ENCODE measurements around the gene LMF1. TPM values are rescaled to one million over a fixed set of nuclear protein-coding genes. Genes with fewer than 3 reads are reported as not detected.

The LMF1 gene
- total and polyA plus RNA-seq, 2 of the 4 experiments (the other 2 are of a cell fraction), result 7.7 to 13.1 TPM

- Histone ChIP-seq H3K79me1 (ENCODE audit: low read depth in 1 of 2, low read length in 2 of 2) (no peaks in the 10 kb centered on the region), H3K9me1 (ENCODE audit: insufficient read depth, low read length) (no peaks in the 10 kb centered on the region), H3K23ac (ENCODE audit: low read depth, low read length) (no peak overlapping the region), H3K4me3 (ENCODE audit: insufficient read depth, low read depth, low read length) (no peak overlapping the region), H2BK15ac (ENCODE audit: low read depth, low read length) (no peak overlapping the region), H2AFZ (replicated peaks; ENCODE audit: low read length, poor library complexity) (no peak overlapping the region), H3K18ac (ENCODE audit: low read depth, low read length) (no peak overlapping the region), H2AK5ac (ENCODE audit: low read depth, low read length) (no peak overlapping the region), H2AK9ac (replicated peaks; ENCODE audit: low read depth, low read length, poor library complexity) (no peak overlapping the region), H2BK20ac (ENCODE audit: low read depth, low read length) (no peak overlapping the region), H3K27ac (ENCODE audit: insufficient read depth, low read length) (no peak overlapping the region), H3K4ac (ENCODE audit: low read depth, low read length) (no peak overlapping the region), H3K14ac (replicated peaks; ENCODE audit: low read depth, low read length) (no peak overlapping the region), H4K5ac (ENCODE audit: low read depth, low read length) (no peak overlapping the region), H3K36me3 (ENCODE audit: control insufficient read depth, insufficient read depth, low read length) (peaks cover 3% of the 10 kb centered on the region; the same call in 1 of the 2 replicates), H3K27me3 (ENCODE audit: control insufficient read depth, insufficient read depth, low read length) (no peaks in the 10 kb centered on the region), H3K9ac (ENCODE audit: low read depth, low read length) (no peak overlapping the region), H3K4me2 (ENCODE audit: low read depth, low read length) (no peak overlapping the region), H3K56ac (ENCODE audit: extremely low read depth, insufficient read depth, low read length) (no peak overlapping the region), H2BK5ac (ENCODE audit: low read depth, low read length, poor library complexity, severe bottlenecking) (no peak overlapping the region), H2BK120ac (ENCODE audit: low read depth, low read length) (no peak overlapping the region), H4K91ac (ENCODE audit: insufficient read depth, low read depth, low read length) (no peak overlapping the region), H4K20me1 (ENCODE audit: insufficient read depth, low read length) (no peaks in the 10 kb centered on the region), H4K8ac (ENCODE audit: low read depth in 2 of 2, low read length in 2 of 2) (no peak overlapping the region), H3K4me1 (ENCODE audit: control insufficient read depth, insufficient read depth, low read length) (no peaks in the 10 kb centered on the region), H3K9me3 (ENCODE audit: control insufficient read depth, insufficient read depth, low read length) (no peaks in the 10 kb centered on the region)
- no TSS peak for BruUV-seq (replicated peaks)
- dilution Hi-C loops (cut with HindIII; ENCODE audit: low sequenced_read_pairs, unreplicated experiment), result no loop called here
- no peak for DNase-seq
- intact Hi-C loops (cut with micrococcal nuclease), result no loop called here
- ChIA-PET CTCF (interaction anchor here (1.0 kb wide), 1 partner anchor 14 kb away, joined by 3 read pairs; no protein-coding TSS in a partner anchor), POLR2A (ENCODE audit: unreplicated experiment) (no interaction called here)
- TF ChIP-seq CHD1 (IDR thresholded peaks at IDR 0.05; ENCODE audit: low read depth, low read length) (no peak), RFX5 (IDR thresholded peaks at IDR 0.05; ENCODE audit: low read depth, low read length) (no peak), ELK1 (IDR thresholded peaks at IDR 0.05; ENCODE audit: borderline replicate concordance, low read depth, low read length) (no peak), CEBPB (IDR thresholded peaks at IDR 0.05; ENCODE audit: low read depth, low read length) (no peak)
- TF ChIP-seq, protein P1, sequence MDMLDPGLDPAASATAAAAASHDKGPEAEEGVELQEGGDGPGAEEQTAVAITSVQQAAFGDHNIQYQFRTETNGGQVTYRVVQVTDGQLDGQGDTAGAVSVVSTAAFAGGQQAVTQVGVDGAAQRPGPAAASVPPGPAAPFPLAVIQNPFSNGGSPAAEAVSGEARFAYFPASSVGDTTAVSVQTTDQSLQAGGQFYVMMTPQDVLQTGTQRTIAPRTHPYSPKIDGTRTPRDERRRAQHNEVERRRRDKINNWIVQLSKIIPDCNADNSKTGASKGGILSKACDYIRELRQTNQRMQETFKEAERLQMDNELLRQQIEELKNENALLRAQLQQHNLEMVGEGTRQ (IDR thresholded peaks at IDR 0.05; ENCODE audit: low read depth, low read length), result no peak
- 94% methylated on average over 12 of the region's 31 CpGs; no CpG with 5 or more reads in 1 of the 2 experiments for WGBS, 2 experiments (ENCODE audit: extremely low coverage in 2 of 2, insufficient read length in 1 of 2)
- no peak for ATAC-seq (ENCODE audit: low read depth)
- in situ Hi-C loops (cut with MboI; ENCODE audit: low sequenced_read_pairs), result no loop called here
Measured at GRCh38 chr16:877242-878071, 93.3 kb downstream of the LMF1 start.
